GM10266 (cell line): ENCODE results near the gene TP53INP2.
"Not testable (repeated sequence)": the region's sequence is repeated elsewhere in the genome, so short reads cannot be mapped to it uniquely, and the experiment has no call there.

Experiments
- DNase-seq: peaks from one replicate; pipeline ENCODE4 v3.0.0; 2012; ENCODE audit errors: extremely low spot score
- TF ChIP-seq, protein P1 (sequence below): IDR thresholded peaks from 2 replicates; pipeline ENCODE4 v1.5.1; 2012; ENCODE audit warnings: mild to moderate bottlenecking, low read depth; ENCODE audit not compliant: control insufficient read depth, insufficient read depth; ENCODE audit errors: missing control alignments

The TP53INP2 gene

GRCh38 chr20:34704177-34705007, at the start of gene TP53INP2:
TP53INP2 (plus strand) TSS chr20:34704344; CDS start chr20:34708740, 4,396 bp downstream.
- TF ChIP-seq, protein P1, sequence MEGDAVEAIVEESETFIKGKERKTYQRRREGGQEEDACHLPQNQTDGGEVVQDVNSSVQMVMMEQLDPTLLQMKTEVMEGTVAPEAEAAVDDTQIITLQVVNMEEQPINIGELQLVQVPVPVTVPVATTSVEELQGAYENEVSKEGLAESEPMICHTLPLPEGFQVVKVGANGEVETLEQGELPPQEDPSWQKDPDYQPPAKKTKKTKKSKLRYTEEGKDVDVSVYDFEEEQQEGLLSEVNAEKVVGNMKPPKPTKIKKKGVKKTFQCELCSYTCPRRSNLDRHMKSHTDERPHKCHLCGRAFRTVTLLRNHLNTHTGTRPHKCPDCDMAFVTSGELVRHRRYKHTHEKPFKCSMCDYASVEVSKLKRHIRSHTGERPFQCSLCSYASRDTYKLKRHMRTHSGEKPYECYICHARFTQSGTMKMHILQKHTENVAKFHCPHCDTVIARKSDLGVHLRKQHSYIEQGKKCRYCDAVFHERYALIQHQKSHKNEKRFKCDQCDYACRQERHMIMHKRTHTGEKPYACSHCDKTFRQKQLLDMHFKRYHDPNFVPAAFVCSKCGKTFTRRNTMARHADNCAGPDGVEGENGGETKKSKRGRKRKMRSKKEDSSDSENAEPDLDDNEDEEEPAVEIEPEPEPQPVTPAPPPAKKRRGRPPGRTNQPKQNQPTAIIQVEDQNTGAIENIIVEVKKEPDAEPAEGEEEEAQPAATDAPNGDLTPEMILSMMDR = no peak
- DNase-seq = peak; percentile 91

DNA sequence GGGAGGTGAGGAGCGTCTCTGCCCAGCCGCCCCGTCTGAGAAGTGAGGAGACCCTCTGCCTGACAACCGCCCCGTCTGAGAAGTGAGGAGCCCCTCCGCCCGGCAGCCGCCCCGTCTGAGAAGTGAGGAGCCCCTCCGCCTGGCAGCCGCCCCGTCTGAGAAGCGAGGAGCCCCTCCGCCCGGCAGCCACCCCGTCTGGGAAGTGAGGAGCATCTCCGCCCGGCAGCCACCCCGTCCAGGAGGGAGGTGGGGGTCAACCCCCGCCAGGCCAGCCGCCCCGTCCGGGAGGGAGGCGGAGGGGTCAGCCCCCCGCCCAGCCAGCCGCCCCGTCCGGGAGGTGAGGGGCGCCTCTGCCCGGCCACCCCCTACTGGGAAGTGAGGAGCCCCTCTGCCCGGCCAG, 45.5 kb upstream of the TP53INP2 start:
- DNase-seq = not testable (repeated sequence)

- DNase-seq = not testable (repeated sequence)
These were observed 42.3 kb upstream of the TP53INP2 start for GRCh38 chr20:34661811-34662210.

- DNase-seq = no peak
- TF ChIP-seq, protein P1 = no peak
These were observed 40.8 kb upstream of the TP53INP2 start for GRCh38 chr20:34663213-34663943.

- not testable (repeated sequence) for DNase-seq
These were observed 39.4 kb upstream of the TP53INP2 start for GRCh38 chr20:34664751-34665150.

GRCh38 chr20:34669094-34669493, 35.0 kb upstream of the TP53INP2 start:
- TF ChIP-seq, protein P1 = no peak

DNA sequence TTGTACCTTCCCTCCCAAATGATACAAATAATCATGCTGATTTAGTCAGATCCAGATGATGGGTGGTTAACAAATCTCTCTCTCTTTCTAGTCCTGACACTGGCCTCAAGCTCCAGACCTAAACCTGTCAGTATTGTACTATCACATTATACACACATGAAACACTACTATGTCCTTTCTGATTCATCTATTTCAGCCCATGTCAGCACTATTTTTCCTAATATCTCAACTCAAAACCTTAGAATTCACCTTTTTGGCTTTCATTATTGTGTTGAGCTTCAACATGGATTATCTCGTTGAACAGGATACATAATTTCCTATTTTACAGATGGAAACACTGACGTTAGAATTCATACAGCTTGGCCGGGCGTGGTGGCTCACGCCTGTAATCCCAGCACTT, 30.7 kb upstream of the TP53INP2 start:
- TF ChIP-seq, protein P1 = no peak
- no peak for DNase-seq

More at GRCh38 chr20:34669094-34669493, 35.0 kb upstream of the TP53INP2 start:
- DNase-seq = no peak

GRCh38 chr20:34675561-34675960, 28.6 kb upstream of the TP53INP2 start:
- no peak for DNase-seq

More at GRCh38 chr20:34675561-34675960, 28.6 kb upstream of the TP53INP2 start:
- TF ChIP-seq, protein P1 = no peak
